Activated CD4-positive, alpha-beta T cell treated with anti-CD3 and anti-CD28 coated beads for 1 hour (primary cell): Measurements from ENCODE around the gene DUS3L.
"Not testable (repeated sequence)": the region's sequence is repeated elsewhere in the genome, so short reads cannot be mapped to it uniquely, and the experiment has no call there.

Experiments
- DNase-seq: peaks from one replicate; pipeline ENCODE4 v3.0.0-alpha.2; 2020

The DUS3L gene

DNA sequence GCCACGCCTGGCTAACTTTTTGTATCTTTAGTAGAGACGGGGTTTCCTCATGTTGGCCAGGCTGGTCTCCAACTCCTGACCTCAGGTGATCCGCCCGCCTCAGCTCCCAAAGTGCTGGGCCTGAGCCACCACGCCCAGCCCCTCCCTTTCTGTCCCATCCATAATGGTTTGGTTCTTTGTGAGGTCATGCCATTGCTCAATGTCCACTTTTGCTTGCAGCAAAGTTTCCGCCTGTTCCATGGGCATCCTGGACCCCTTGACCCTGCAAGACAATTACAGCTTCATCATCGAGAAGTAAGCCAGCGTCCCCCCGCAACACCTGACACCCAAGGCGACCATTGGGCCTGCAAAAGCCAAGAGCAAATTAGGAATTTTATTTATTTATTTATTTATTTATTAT is 23.0 kb downstream of the DUS3L start:
- no peak for DNase-seq

DNA sequence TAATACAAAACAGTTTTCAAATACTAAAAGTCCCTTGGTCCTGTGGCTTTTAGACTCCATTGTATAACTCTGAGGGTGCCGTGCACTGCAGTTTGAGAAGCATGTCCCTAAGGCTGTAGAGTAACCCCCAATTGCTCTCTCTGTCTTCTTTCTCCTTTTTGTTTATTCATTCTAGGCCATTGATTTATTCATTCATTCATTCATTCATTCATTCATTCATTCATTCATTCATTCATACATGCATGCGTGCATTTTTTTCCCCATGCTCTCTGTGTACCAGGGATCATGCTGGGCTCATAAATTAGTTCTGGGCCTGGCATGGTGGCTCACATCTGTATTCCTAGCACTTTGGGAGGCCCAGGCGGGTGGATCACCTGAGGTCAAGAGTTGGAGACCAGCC is 25.7 kb downstream of the DUS3L start:
- DNase-seq, result no peak

DNA sequence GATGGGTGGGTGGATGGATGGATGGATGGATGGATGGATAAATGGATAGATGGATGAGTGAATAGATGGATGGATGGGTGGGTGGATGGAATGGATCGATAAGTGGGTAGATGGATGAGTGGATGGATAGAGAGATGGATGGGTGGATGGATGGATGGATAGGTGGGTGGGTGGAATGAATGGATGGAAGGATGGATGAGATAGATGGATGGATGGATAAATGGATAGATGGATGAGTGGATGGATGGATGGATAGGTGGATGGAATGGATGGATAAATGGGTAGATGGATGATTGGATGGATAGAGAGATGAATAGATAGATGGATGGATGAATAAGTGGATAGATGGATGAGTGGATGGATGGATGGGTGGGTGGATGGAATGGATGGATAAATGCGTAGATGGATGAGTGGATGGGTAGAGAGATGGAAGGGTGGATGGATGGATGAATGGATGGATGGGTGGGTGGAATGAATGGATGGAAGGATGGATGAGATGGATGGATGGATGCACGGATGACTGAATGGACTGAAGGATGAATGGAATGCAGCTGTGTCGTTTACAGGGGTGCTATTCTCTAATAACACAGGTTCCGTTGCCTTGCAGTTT is 28.2 kb downstream of the DUS3L start:
- no peak for DNase-seq

DNA sequence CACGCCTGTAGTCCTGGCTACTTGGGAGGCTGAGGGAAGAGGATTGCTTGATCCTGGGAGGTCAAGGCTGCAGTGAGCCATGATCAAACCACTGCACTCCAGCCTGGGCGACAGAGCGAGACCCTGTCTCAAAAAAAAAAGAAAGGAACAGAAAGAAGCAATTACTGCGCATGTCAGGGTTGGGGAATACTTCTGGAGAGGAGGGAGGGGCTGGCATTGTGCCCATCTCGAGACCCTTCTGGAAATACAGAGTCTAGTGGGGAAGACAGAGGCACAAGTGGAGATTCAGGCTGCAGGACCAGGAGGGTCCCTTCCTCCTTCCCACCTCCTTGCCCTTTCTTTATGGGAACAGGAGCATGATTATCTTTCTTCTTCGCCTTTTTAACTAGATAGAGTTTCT is 37.2 kb downstream of the DUS3L start:
- DNase-seq, result no peak

DNA sequence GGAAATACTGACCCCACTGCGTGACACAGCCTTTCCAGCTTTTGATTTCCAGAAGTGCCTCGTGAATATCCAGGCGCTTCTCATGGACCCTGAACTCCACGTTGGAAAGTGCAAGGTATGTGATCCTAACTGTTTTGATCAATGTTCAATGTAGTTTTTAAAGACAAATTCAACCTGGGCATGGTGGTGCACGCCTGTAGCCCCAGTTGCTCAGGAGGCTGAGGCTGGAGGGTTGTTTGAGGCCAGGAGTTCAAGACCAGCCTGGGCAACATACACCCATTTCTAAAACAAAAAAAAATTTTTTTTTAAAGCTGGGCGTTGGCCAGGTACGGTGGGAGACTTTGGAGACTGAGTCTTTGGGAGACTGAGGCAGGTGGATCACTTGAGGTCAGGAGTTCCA is 39.3 kb downstream of the DUS3L start:
- no peak for DNase-seq

DNA sequence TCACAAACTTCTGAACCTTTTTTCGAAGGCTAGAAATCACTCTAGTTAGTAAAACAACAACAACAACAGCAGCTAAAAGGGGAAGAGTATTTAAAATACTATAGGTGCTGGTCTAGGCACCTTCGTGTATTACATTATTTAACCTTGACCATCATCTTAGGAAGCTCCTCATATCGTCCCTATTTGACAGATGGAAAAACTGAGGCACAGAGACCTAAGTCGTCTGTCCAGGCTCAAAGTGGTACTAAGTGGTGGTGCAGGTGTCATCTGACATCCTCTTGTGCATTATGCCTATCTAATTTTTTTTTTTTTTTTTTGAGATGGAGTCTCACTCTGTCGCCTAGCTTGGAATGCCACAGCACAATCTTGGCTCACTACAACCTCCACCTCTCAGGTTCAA is 41.5 kb downstream of the DUS3L start:
- no peak for DNase-seq

DNA sequence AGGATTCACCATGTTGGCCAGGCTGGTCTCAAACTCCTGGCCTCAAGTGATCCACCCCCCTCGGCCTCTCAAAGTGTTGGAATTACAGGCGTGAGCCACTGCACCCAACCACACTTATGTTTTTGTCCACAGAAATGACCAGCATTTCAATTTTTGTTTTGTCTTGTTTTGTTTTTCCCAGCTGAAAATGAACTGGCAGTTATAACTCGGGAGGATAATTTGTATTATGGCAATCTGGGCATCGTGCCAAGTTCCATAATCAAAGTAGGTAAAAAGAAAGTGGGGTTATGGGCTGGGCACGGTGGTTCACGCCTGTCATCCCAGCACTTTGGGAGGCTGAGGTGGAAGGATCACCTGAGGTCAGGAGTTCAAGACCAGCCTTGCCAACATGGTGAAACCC is 42.0 kb downstream of the DUS3L start:
- DNase-seq, result not testable (repeated sequence)

DNA sequence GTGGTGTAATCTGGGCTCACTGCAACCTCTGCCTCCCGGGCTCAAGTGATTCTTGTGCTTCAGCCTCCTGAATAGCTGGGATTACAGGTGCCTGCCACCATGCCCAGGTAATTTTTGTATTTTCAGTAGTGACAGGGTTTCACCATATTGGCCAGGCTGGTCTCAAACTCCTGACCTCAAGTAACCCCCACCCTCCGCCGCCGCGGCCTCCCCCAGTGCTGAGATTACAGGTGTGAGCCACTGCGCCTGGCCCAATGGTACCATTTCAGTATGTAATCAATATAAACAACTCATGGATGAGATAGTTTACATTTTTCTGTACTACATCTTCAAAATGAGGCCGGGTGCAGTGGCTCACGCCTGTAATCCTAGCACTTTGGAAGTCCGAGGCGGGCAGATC is 46.0 kb downstream of the DUS3L start:
- not testable (repeated sequence) for DNase-seq

DNA sequence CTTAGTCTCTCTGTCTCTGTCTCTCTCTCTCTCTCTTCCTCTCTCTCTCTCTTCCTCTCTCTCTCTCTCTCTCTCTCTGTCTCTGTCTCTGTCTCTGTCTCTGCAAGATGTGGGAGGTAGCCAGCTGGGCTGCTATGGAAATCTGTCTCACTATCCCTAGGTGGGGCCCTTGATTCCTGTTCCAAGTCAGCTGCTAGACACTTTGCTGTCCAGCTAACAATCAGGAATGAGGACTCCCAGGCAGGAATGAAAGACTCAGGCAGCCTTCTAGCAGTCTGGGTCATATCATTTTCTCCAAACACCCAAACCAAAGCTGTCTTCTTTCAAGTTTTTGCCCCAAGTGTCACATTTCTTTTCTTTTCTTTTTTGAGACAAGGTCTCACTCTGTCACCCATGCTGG is 47.3 kb downstream of the DUS3L start:
- DNase-seq, result no peak

DNA sequence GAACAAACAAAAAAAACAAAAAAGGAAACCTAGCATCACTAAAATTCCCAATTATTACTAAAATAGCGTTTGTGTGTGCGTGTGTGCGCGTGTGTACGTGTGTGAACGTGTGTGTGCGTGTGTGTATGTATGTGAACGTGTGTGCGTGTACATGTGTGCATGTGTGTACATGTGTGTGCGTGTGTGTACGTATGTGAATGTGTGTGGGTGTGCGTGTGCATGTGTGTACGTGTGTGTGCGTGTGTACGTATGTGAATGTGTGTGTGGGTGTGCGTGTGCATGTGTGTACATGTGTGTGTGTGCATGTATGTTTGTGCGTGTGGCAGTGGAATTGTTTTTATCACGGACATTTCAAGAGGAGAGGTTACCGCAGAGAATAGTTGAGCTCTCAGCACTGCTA is 48.9 kb downstream of the DUS3L start:
- no peak for DNase-seq

DNA sequence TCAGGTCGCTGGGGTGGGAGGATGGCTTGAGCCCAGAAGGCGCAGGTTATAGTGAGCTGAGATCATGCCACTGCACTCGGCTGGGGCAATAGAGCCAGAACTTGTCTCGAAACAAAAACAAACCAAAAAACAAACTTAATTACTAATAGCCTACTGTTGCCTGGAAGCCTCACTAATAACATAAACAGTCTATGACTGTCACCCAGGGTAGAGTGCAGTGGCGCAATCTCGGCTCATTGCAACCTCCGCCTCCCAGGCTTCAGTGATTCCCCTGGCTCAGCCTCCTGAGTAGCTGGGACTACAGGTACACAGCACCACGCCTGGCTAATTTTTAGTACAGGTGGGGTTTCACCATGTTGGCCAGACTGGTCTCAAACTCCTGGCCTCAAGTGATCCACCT is 52.5 kb downstream of the DUS3L start:
- no peak for DNase-seq
